Effector CD4-positive, alpha-beta T cell (primary cell): Measurements from ENCODE around the gene HES1.
"Not testable (repeated sequence)": the region's sequence is repeated elsewhere in the genome, so short reads cannot be mapped to it uniquely, and the experiment has no call there.

ENCODE experiments used
- DNase-seq: peaks from one replicate; pipeline ENCODE4 v3.0.0-alpha.2; 2020

HES1 gene

DNA sequence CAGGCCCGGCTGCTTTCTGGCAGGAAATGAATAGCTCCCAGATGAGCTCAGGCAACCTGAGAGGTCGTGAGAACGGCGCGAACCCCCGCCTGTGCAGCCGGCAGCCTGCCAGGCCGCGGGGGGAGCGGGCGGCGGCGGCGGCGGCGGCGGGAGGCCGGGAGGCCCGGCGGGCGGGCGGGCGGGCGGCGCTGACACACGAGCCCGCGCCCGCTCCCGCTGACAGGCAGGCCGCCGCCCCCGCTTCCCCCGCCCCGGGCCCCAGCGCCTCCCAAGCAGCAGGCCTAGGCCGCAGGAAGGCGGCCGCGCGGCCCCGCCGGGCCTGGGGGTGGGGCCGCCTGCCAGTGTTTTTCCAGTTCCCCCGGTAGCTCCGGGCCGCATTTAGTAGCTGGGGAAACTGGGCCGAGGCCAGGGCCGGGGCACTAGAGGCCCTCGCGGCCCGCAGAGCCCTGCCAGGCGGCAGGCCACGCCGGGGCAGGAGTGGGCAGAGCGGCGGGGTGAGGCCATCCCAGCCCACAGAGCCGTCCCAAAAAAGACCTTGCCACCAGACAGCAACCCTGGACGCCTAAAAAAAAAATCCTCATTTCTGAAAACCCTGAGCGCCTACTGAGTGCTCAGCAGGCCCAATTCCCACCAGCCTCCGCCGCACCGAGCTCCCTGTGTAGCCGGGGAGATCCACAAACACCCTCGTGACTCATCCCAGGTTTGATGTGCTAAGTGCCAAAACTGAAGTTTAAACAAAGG, 5.6 kb downstream of the HES1 start:
- DNase-seq: peak; percentile 35

DNA sequence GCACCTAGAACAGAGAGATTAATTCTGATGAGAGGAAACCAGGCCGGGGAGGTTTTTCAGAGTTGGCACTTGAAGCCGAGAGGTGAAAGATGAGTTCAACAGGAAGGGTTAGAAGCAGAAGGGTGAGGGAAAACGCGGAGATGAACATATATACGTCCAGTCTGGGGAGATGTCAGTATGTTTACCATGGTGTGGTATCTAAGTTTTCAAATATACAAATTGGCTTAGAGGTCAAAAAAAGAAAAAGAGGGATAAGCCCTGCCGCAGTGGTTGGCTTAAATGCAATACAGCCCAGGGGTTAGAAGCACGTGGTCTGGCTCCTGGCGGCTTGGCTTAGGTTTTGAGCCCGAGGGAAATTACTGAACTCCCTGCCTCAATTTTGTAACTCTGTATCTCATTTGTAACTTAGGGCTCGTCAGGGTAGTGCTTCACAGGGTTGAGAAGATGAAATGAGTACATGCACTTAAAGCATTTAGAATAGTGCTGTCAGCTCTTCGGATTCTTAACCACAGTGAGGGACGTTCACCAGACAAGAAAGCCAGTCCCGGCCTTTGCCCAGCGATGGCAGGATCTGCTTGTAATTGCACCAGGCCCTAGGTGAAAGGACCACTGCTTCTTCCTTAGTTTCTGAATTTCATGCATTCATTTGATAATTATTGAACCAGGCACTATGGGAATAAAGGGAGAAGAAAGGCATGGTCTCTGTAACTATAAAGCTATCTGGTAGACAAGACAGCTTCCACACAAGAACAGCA, 6.4 kb downstream of the HES1 start:
- no peak for DNase-seq

DNA sequence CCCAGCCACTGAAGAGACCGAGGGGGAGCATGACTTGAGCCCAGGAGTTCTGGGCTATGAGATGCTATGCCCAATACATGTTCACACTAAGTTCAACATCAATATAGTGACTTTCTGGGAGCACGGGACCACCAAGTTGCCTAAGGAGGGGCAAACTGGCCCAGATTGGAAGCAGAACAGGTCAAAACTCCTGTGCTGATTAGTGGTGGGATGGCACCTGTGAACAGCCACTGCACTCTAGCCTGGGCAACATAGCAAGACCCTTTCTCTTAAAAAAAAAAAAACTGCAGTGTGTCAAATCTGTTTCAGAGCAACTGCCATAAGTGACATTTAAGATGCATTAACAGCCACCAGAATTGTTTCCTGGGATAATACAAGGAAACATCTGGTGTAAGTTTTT, 9.8 kb downstream of the HES1 start:
- no peak for DNase-seq

DNA sequence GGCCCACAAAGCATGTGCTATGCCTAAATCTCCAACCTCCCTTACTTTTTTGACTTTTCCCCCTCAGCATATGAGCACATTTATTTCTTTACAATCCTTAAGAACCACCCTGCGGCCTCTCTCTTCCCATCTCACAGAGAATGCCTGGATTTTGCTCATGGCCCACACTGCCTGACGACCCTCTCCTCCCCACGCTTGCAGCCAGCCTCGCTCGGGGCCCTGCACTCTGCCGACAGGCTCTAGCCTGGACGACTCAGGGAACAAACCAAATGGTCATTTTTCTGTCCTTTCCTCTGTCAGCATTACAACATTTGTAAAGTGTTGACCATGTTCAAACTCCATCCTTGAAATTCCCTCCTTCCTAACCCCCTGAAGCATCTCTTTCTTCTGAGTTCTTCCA, 11.7 kb downstream of the HES1 start:
- DNase-seq: no peak

DNA sequence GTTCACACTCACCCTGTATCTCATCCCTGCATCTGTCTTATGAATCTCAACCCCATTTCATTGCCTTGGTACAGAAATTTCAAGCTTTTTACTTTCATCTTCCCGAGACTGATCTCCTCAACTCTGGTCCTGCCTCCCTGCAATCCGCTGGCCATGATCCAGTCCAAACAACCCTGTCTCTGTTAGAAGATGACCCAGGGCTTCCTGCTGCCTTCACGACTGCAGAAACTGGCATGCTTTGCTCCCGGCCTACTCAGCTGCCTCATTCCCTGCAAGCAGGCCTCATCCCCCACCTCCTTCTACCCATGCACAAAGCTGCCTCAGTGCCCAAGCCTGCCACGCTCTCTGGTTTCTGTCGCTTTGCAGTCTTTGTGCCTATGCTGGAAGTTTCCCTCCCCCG, 12.4 kb downstream of the HES1 start:
- no peak for DNase-seq

- no peak for DNase-seq
Measured at GRCh38 chr3:194150252-194150934, 14.4 kb downstream of the HES1 start.

DNA sequence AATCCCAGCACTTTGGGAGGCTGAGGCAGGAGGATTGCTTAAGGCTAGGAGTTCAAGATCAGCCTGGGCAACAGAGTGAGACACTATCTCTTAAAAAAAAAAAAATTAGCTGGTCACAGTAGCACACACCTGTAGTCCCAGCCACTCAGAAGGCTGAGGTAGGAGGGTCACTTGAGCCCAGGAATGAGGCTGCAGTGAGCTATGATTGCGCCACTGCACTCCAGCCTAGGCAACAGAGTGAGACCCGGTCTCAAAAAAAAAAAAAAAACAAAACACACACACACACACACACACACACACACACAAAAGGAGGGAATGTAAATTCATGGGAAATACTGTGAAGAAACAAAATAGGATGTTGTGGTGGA, 15.0 kb downstream of the HES1 start:
- not testable (repeated sequence) for DNase-seq

GRCh38 chr3:194154346-194154745, 18.4 kb downstream of the HES1 start:
- DNase-seq: no peak

GRCh38 chr3:194156095-194156494, 20.1 kb downstream of the HES1 start:
- no peak for DNase-seq

DNA sequence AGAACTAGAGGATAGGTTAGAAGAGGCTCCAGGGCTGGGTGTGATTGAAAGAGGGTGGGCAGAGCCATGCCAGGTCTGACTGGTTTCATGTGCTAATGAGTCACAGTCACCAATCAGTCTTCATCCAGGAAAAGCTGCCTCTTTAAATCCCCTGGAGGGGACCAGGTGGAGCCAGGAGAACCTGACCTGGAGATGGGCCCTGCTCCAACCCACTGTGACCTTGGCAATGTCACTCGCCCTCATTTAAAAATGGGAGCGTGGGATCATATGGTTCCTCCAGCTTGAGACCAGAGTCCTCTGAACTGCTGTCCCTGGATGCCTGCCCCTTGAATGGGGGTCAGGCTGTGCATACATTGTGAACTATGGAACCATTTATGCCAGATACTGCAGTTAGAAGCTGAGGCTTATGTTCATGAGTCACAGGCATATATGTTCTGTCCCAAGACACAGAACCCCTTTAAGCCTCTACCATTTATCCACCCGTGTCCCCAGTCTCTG, 23.0 kb downstream of the HES1 start:
- no peak for DNase-seq

DNA sequence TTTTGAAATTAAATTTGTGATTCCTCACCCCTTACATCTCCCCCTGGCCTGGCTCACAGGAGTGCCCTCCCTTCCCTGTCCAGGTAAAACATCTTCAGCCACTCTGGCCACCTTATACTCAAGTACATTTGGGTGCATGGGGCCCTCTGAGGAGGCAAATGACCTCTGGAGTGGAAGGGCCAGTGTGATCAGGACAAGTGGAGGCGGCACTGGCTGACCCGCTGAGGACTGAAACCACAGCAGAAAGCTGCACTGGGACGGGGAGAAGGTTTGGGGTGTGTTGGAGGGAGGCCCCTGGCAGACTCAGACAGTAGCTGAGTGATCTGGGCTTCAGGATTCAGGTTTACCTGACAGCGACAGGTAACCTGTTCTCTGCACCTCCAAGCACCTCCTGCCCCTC, 24.2 kb downstream of the HES1 start:
- no peak for DNase-seq

- no peak for DNase-seq
Measured at GRCh38 chr3:194161131-194162045, 25.4 kb downstream of the HES1 start.

DNA sequence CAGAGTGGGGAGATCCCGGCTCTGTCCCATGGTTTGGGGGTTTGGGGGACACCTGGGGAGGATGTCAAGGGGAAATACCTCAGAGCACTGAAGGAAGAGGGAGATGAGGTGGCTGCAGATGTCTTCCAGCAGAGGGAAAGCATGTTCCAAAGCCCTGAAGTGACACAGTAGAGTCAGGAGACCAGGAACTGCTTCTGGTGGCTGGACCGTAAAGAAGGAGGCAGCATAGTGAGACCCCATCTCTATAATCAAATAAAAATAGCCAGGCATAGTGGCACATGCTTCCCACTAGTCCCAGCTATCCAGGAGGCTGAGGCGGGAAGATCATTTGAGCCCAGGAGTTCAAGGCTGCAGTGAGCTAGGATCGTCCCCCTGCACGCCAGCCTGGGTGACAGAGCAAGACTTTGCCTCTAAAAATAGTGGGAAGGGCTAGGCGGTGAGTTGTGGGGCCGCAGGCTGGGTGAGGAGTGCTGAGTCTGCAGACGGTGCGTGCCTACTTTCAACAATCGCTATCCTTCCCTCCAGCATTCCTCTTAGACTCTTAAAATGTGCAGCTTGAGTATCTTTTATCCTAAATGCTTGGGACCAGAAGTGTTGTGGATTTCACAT, 26.2 kb downstream of the HES1 start:
- DNase-seq: no peak

DNA sequence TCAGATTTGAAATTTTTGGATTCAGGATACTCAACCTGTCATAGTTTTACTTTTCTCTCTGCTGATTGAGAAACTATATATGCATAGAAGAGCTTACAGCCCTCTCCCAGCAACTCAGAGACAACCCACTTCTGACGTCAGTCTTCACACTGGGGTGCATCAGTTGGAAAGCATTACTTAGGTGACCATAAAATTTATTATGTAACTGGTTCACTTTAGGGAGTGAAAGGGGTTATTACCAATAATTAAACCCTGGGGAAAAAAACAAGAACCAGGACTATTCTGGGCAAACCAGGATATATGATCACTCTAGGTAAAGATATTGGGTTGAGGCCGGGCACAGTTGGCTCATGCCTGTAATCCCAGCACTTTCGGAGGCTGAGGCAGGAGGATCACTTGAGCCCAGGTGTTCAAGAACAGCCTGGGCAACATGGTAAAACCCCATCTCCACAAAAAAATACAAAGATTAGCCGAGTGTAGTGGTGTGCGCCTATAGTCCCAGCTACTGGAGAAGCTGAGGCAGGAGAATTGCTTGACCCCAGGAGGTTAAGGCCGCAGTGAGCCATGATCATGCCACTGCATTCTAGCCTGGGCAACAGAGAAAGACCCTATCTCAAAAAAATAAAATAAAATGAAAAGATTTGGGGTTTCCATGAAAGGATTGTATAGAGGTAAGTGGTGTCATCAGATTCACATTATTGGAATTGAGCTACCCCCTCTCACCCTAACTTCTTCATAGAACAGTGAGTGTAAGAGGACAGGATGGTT, 27.1 kb downstream of the HES1 start:
- no peak for DNase-seq

- no peak for DNase-seq
Measured at GRCh38 chr3:194163697-194164096, 27.7 kb downstream of the HES1 start.

DNA sequence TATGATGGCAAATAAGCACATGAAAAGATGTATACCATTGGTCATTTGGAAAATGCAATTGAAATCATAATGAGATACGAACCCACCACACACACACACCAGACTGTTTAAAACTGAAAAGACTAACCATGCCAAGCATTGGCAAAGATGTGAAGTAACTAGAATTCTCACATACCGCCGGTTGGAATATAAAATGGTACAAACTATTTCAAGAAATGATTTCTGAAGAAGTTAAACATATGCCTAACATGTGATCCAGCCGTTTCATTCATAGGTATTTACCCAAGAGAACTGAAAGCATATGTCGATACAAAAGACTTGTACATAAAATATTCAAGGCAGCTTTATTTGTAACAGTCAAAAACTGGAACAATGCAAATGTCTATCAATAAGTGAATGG, 28.9 kb downstream of the HES1 start:
- no peak for DNase-seq

DNA sequence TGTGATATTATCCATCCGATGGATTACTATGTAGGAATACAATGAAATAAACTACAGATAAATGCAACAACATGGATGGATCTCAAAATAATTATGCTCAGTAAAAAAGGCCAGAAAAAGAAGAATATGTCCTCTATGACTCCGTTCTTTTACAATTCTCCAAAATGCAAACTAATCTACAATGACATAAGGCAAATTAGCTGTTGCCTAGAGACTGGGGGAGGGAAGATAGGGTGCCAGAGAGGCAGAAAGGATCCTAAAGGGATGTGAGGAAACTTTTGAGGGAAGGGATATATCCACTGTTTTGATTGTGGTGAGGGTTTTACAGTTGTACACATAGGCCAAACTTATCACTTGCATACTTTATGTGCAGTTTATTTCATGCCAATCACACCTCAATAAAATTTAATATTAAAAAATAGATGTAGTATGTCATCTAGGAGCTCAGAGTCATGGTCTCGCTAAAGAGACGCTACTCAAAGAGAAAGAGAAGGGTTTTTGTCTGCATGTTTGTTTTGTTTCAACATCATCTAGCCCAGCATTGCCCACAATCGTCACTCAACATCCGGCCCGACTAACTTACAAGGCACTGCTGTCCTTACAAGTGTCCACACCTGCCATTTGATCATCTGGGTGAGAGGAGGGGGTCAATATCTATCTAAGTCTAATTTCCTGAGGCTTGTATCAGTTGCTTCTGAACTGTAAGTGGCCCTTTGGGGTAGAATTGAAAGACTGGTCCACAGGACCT, 29.5 kb downstream of the HES1 start:
- no peak for DNase-seq

- no peak for DNase-seq
Measured at GRCh38 chr3:194166682-194167479, 30.9 kb downstream of the HES1 start.

GRCh38 chr3:194167480-194168282, 31.7 kb downstream of the HES1 start:
- DNase-seq: no peak
